Sigmoid colon (tissue), 7 donors: ENCODE data around the gene UBE4A. TPM values are rescaled to one million over a fixed set of nuclear protein-coding genes. Genes with fewer than 3 reads are reported as not detected.

Experiments used
- DNase-seq: peaks from one replicate; pipeline ENCODE4 v3.0.0-alpha.2; 2019
- H3K27ac ChIP-seq, 4 donors: fragments of 200-600 bp; sonication (generic); one replicate each; pipeline ENCODE4 v1.5.1; 2016 to 2019; ENCODE audit warnings: mild to moderate bottlenecking in 1 of 4
- H3K27me3 ChIP-seq, 3 donors: fragments of 200-600 bp; sonication (generic); one replicate each; pipeline ENCODE4 v1.5.1; 2019; ENCODE audit warnings: mild to moderate bottlenecking in 1 of 3
- H3K36me3 ChIP-seq, 4 donors: fragments of 200-600 bp; sonication (generic); one replicate each; pipeline ENCODE4 v1.5.1; 2016 to 2019
- H3K4me1 ChIP-seq, 4 donors: fragments of 200-600 bp; sonication (generic); one replicate each; pipeline ENCODE4 v1.5.1; 2017 to 2019
- H3K4me3 ChIP-seq, 4 donors: fragments of 200-600 bp; sonication (generic); one replicate each; pipeline ENCODE4 v1.5.1; 2017 to 2019; ENCODE audit warnings: mild to moderate bottlenecking in 2 of 4, moderate library complexity in 1 of 4
- H3K9me3 ChIP-seq, 4 donors: fragments of 200-600 bp in 3 of 4; sonication (generic) in 3 of 4; one replicate each; pipeline versions ENCODE4 v1.5.1 to v1.6.1; 2013 to 2019
- EP300 ChIP-seq, 4 donors: sonication (generic); formaldehyde crosslinking; IDR thresholded peaks; one replicate each; pipeline ENCODE4 v1.6.1; 2017; ENCODE audit warnings: antibody characterized with exemption in 4 of 4
- POLR2A ChIP-seq, 2 donors: fragments of 450-650 bp; IDR thresholded peaks; one replicate each; pipeline ENCODE4 v1.6.1; 2016; ENCODE audit warnings: antibody characterized with exemption in 2 of 2, mild to moderate bottlenecking in 2 of 2, moderate library complexity in 2 of 2
- POLR2AphosphoS5 ChIP-seq, 4 donors: sonication (generic); formaldehyde crosslinking; IDR thresholded peaks; one replicate each; pipeline ENCODE4 v1.6.1; 2017; ENCODE audit warnings: antibody characterized with exemption in 4 of 4
- WGBS, 2 donors: extraction: QIAGEN DNeasy Blood & Tissue Kit; methylation state at CpG; one replicate each; pipeline ENCODE4 v1.1.7; 2013; 5-methylcytosine and 5-hydroxymethylcytosine counted together
- intact Hi-C: fragments of 100-400 bp; cut with DNase I; formaldehyde crosslinking; loops from one replicate; pipeline ENCODE4 v1.15.1; 2023
- polyA plus RNA-seq, 3 donors: library from polyadenylated mRNA; stranded (reverse); fragments of 200-250 nt; gene quantifications; one replicate each; pipeline ENCODE4 v1.2.3, GENCODE V29; 2013
- total RNA-seq, 4 donors: library from RNA; depleted of rRNA; stranded (reverse); fragments of >200 nt; gene quantifications; one replicate each; pipeline ENCODE4 v1.1.0, GENCODE V29; 2016
- TF ChIP-seq, protein P1 (sequence below), 4 experiments: fragments of 450-650 bp in 3 of 4; fragments of 200-600 bp in 1 of 4; IDR thresholded peaks; one replicate each; pipeline ENCODE4 v1.5.1; 2016 to 2019; ENCODE audit warnings: antibody characterized with exemption in 4 of 4, mild to moderate bottlenecking in 3 of 4, moderate library complexity in 2 of 4
- donor health status: healthy with polysubstance abuse.
- donor health status: Bipolar disorder and iron deficiency.
- donor health status: healthy.

The UBE4A gene
- total and polyA plus RNA-seq, 7 donors, result 2.1 to 37.4 (median 33.8) TPM

- no peak for TF ChIP-seq POLR2A (IDR thresholded peaks at IDR 0.05)
- TF ChIP-seq EP300 (IDR thresholded peaks at IDR 0.05), result no peak
- TF ChIP-seq POLR2AphosphoS5 (IDR thresholded peaks at IDR 0.05), result no peak
- TF ChIP-seq, protein P1, sequence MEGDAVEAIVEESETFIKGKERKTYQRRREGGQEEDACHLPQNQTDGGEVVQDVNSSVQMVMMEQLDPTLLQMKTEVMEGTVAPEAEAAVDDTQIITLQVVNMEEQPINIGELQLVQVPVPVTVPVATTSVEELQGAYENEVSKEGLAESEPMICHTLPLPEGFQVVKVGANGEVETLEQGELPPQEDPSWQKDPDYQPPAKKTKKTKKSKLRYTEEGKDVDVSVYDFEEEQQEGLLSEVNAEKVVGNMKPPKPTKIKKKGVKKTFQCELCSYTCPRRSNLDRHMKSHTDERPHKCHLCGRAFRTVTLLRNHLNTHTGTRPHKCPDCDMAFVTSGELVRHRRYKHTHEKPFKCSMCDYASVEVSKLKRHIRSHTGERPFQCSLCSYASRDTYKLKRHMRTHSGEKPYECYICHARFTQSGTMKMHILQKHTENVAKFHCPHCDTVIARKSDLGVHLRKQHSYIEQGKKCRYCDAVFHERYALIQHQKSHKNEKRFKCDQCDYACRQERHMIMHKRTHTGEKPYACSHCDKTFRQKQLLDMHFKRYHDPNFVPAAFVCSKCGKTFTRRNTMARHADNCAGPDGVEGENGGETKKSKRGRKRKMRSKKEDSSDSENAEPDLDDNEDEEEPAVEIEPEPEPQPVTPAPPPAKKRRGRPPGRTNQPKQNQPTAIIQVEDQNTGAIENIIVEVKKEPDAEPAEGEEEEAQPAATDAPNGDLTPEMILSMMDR (IDR thresholded peaks at IDR 0.05), result no peak
- Histone ChIP-seq H3K4me1 (peaks cover 0 to 48% (median 31%) of the 10 kb centered on the region in 4 donors), H3K27ac (no peak overlapping the region), H3K9me3 (no peaks in the 10 kb centered on the region), H3K27me3 (no peaks in the 10 kb centered on the region), H3K36me3 (peaks cover 0 to 59% (median 6%) of the 10 kb centered on the region in 4 donors), H3K4me3 (no peak overlapping the region)
- 75 to 76% methylated on average over 7 of the region's 7 CpGs for WGBS, 2 donors
- intact Hi-C loops, result no loop called here
- DNase-seq, result no peak
Measured at GRCh38 chr11:118406599-118407166, 47.3 kb downstream of the UBE4A start.

DNA sequence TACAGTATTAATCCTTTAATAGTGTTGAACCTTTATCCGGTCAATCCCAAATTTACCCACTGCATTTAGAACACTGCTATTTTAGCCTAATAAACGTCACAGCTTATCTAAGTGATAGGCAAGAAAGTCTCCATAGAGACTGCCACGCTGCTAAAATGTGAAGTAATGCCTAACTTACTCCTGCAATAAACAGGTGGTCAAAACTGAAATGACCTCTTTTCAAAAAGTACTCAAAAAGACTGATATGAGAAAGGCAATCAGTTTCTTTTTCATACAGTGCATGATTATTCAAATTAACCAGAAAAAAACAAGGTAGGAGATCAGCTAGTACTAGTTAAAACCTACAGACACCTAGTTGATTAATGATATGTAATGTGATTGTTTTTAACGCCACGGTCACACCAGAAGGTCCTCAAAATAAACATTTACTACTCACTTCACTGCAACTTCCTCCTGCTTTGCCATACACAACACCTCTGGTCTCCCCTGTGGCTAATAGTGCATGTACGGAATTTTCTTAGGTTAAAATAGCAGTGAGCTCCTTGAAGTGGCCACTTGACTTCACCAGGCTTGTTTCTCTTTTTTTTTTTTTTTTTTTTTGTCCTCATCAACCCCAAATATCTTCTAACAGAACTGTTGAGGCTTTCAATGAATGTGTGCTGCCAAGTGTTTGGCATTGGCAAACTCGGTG lies 50.8 kb downstream of the UBE4A start:
- Histone ChIP-seq H3K4me3 (no peak overlapping the region), H3K27me3 (no peaks in the 10 kb centered on the region), H3K9me3 (no peaks in the 10 kb centered on the region), H3K36me3 (peaks cover 0 to 66% (median 6%) of the 10 kb centered on the region in 4 donors), H3K4me1 (peaks cover 0 to 20% (median 3%) of the 10 kb centered on the region in 4 donors), H3K27ac (no peak overlapping the region)
- no peak for DNase-seq
- intact Hi-C loops, result no loop called here
- 81 to 82% methylated on average over 7 of the region's 7 CpGs for WGBS, 2 donors
- TF ChIP-seq POLR2A (IDR thresholded peaks at IDR 0.05) (no peak), POLR2AphosphoS5 (IDR thresholded peaks at IDR 0.05) (no peak), EP300 (IDR thresholded peaks at IDR 0.05) (no peak)
- TF ChIP-seq, protein P1 (IDR thresholded peaks at IDR 0.05), result no peak

DNA sequence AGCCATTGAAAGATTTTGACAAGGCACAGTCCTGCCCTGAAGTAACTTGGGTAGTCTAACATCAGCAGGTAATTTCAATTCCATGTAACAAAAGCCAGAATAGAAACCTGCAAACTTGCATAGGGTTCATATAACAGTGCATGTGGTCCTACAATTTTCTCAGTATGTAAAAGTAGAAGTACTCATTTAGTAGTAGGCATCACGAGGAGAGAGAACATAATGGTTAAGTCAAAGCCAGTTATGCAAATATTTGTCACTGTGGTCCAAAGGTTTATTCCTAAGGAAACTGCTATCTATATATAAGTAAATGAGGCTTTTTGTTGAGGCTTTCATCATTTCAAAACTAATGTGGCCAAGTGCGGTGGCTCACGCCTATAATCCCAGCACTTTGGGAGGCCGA lies 52.1 kb downstream of the UBE4A start:
- H3K36me3 ChIP-seq, result peaks cover 0 to 55% (median 6%) of the 10 kb centered on the region in 4 donors
- no peak overlapping the region for H3K4me3 ChIP-seq
- WGBS, 2 donors, result 36 to 62% methylated on average over 4 of the region's 4 CpGs
- H3K4me1 ChIP-seq, result peaks cover 0 to 21% (median 12%) of the 10 kb centered on the region in 4 donors
- TF ChIP-seq POLR2A (IDR thresholded peaks at IDR 0.05) (no peak), POLR2AphosphoS5 (IDR thresholded peaks at IDR 0.05) (no peak), EP300 (IDR thresholded peaks at IDR 0.05) (no peak)
- TF ChIP-seq, protein P1 (IDR thresholded peaks at IDR 0.05), result no peak
- no peaks in the 10 kb centered on the region for H3K27me3 ChIP-seq
- intact Hi-C loops, result no loop called here
- no peak for DNase-seq
- no peak overlapping the region for H3K27ac ChIP-seq
- H3K9me3 ChIP-seq, result no peaks in the 10 kb centered on the region

DNA sequence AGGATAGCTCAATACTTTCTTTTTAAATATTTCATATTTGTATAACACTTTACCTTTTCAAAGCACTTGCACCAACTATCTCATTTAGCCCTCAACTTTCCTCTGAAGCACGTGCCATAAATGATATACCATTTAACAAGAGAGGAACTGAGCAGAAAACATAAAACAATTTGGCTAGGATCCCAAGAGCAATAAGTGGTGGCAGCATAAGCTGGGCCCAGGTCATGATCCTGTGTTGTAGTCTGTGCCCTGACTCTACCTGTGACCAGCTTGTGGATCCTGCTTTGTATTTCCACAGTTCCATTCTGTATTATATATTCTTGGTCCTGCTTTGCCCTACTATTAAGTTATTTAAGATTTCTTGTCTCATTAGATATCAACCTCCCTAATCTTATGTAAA lies 53.5 kb downstream of the UBE4A start:
- DNase-seq, result no peak
- H3K4me1 ChIP-seq, result peaks cover 0 to 16% (median 12%) of the 10 kb centered on the region in 4 donors
- WGBS, 2 donors, result 25 to 64% methylated on average over 1 of the region's 1 CpG
- no peak overlapping the region for H3K4me3 ChIP-seq
- no peaks in the 10 kb centered on the region for H3K9me3 ChIP-seq
- H3K27ac ChIP-seq, result no peak overlapping the region
- no peaks in the 10 kb centered on the region for H3K27me3 ChIP-seq
- intact Hi-C loops, result no loop called here
- no peak for TF ChIP-seq EP300 (IDR thresholded peaks at IDR 0.05)
- peaks cover 0 to 41% (median 1%) of the 10 kb centered on the region in 4 donors for H3K36me3 ChIP-seq

DNA sequence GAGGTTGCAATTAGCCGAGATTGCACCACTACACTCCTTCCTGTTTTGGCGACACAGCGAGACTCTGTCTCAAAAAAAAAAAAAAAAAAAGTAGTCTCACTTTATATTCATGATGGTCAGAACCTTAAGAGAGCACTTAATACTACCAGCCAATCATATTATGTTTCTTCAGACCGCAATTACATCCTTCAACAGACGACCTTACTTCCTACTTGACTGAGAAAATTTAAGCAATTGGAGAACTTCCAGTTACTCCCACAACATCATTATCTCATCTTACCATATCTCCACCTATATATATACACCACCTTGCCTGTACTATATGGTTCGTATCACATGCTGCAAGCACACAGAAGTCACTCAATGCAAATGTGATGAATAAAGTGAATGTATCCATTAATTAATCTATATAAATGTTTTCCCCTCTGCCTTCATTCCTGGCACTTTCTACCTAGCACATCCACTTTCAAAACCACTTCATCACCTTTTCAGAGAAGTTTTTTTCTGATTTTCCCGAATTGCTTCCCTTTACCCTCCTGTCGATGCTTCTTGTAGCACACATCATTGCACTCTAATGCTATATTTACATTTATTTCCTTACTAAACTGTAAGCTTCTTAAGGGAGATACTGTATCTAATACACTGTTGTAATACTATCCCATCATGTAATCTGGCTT lies 55.8 kb downstream of the UBE4A start:
- Histone ChIP-seq H3K9me3 (no peaks in the 10 kb centered on the region), H3K4me3 (no peak overlapping the region), H3K36me3 (peaks cover 0 to 18% (median 0%) of the 10 kb centered on the region in 4 donors), H3K27ac (peak overlapping the region in 3 of 4 donors; percentile 37 to 54 (median 51)), H3K4me1 (peaks cover 0 to 16% (median 12%) of the 10 kb centered on the region in 4 donors), H3K27me3 (no peaks in the 10 kb centered on the region)
- intact Hi-C loops, result no loop called here
- no peak for TF ChIP-seq POLR2A (IDR thresholded peaks at IDR 0.05)
- TF ChIP-seq EP300 (IDR thresholded peaks at IDR 0.05), result no peak
- no peak for TF ChIP-seq POLR2AphosphoS5 (IDR thresholded peaks at IDR 0.05)
- TF ChIP-seq, protein P1 (IDR thresholded peaks at IDR 0.05), result no peak
- DNase-seq, result no peak
- 58 to 78% methylated on average over 8 of the region's 8 CpGs for WGBS, 2 donors
